H4 (cell line): ENCODE data around the gene DNAJC2. TPM values are rescaled to one million over a fixed set of nuclear protein-coding genes. Genes with fewer than 3 reads are reported as not detected.

ENCODE experiments used
- DNase-seq: peaks from one replicate; pipeline ENCODE4 v3.0.0-alpha.2; 2015; ENCODE audit warnings: low spot score
- total RNA-seq: library from RNA; depleted of rRNA; stranded (reverse); fragments of >200 nt; shearing (Covaris generic); gene quantifications from 2 replicates; pipeline ENCODE4 v1.2.3, GENCODE V29; 2014; rRNA removed

The DNAJC2 gene, protein sequence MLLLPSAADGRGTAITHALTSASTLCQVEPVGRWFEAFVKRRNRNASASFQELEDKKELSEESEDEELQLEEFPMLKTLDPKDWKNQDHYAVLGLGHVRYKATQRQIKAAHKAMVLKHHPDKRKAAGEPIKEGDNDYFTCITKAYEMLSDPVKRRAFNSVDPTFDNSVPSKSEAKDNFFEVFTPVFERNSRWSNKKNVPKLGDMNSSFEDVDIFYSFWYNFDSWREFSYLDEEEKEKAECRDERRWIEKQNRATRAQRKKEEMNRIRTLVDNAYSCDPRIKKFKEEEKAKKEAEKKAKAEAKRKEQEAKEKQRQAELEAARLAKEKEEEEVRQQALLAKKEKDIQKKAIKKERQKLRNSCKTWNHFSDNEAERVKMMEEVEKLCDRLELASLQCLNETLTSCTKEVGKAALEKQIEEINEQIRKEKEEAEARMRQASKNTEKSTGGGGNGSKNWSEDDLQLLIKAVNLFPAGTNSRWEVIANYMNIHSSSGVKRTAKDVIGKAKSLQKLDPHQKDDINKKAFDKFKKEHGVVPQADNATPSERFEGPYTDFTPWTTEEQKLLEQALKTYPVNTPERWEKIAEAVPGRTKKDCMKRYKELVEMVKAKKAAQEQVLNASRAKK
- 20.6 and 22.8 TPM in 2 replicates for total RNA-seq

DNA sequence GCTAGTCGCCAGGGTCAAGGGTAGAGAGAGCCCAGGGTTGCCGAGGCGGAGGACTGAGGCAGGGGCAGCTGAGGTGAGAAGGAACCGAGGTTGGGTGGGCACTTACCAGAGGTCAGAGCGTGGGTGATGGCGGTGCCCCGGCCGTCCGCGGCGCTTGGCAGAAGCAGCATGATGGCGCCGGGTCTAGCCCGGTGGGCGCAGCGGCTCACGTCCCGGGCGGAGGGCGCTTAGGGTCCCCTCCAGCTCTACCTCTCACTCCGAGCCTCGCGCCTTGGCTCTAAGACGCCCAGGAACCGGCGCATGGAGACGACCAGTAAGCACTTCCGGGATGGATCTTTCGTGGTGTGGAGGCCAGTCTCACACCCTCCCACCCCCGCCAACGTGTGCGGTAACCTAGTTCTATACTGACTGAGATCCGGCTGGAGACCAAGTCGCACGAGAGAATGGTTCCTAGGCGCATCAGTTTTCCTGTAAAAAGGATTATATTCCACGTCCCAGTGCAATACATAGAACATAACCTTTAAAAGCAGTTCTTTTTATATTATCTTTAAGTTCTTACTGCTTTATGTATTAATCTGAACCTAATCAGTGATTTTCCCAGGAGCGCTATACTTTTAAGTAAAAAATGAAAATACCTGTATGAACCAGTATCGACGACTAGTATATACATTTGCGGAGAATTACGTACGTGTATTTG, at the start of gene DNAJC2:
TSS of gene DNAJC2 (minus strand) at position 315 of the 697 bp plus-strand sequence. CDS start at position 170, 145 bp downstream.
- peak; percentile 94 for DNase-seq

DNA sequence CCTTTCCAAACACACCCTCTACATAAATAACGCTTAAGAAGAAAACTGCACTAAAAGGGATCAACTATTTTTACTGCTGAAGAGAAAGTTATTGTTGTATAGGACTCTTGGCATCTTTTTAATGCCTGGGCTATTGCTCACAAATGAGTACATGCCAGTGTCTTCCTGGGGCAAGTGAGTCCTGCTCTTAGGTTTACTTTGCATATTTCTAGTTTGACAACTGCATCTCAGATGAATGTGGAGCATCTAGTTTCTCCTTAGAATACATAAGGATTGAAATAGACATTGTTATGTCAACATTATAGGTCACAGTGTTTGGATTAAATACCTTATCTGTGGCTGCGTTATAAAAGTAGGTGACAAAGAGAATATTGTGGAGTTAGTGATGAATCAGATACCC, 47.4 kb upstream of the DNAJC2 start:
- no peak for DNase-seq

DNA sequence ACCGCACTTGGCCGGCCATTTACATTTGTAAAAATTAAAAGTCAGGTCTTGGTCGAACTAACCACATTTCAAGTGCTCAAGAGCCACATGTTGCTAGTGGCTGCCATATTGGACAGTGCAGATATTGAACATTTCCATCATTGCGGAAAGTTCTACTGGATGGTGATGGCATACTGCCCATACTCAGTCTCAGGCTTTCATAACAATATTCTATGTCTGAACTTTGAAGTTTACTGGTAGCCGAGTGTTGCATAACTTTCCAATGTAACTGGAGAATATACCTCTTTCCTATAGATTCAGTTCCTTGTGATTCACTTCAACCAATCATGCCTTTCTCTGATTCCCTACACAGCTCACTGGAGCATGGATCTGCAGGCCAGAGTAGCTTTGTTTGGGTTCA, 46.6 kb upstream of the DNAJC2 start:
- no peak for DNase-seq

DNA sequence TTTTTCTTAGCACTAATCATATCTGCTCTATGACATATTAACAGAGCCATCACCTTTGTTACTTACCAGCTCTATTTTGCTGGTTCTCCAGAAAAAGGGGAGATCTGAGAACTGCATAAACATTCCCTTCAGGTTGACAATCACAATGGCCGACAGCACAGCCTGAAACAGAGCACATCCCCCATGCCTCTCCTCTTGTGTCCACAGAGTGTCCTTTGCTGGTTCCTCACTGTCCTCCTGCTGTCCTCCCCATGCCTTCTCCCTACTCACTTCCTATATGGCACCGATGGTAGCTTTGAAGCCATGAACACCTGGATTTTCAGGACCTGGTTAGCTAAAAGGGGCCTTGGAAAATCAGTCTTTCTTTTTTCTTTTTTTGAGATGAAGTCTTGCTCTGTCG, 44.7 kb upstream of the DNAJC2 start:
- no peak for DNase-seq

DNA sequence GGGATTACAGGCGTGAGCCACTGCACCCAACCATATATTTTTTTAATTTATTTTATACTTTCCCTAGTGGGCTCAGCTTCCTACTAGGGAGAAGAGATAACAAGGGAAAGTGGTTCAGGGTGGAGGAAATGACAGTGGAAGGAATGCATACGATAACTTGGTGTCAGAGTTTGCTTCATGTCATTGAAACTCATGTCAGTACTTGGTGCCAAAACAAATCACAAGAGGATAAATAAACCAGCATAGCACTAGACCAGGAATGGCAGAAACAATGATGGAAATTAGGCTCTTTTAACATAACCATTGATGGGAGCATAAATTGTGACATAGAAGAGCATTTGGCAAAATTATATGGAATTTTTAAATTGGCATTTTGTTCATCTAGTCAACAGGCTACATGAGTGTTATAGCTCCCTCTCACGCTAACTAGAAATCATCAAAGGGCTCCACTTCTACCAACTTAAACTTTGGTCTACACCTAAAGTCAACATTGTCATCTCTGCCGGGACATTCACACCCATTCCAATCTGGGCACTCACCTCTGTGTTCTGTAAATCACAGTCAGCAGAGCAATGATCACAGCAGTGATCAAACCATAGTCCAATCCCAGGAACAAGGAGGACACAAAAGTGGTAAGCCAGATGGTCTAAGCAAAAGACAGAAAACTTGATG, 44.0 kb upstream of the DNAJC2 start:
- DNase-seq = no peak

DNA sequence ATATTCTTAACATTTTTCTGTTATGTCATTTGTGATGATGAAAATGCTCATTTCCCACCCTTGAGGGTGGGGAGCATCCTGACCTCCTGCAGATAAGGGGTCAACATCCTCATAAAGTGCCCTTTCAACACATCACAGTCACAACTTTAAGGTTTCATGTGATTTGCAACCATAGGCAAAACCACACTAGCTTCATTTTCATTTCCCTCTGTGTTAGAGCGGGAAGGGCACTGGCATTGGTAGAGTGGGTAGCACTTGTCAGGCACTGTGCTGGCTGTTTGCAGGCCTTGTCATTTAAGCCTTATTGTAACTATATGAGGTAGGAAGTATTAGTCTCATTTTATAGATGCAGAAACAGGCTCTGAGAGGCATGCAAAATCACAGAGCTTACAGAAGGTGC, 42.7 kb upstream of the DNAJC2 start:
- no peak for DNase-seq

DNA sequence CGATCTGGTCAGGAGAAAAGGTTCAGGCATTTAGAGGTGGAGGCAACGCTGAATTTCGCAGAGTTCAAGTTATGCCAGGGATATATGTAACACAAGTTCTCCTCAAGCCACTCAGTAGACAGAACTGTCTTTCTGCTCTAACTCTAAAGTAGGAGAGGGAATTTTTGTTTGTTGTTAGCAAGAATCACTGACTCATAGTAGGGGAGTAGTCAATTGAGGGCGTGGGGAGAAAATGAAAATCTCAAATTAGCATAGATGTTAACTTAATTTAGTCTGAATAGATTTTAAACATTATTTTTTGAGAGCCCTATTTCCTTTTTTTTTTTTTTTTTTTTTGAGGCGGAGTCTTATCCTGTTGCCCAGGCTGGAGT, 37.5 kb upstream of the DNAJC2 start:
- DNase-seq = no peak

DNA sequence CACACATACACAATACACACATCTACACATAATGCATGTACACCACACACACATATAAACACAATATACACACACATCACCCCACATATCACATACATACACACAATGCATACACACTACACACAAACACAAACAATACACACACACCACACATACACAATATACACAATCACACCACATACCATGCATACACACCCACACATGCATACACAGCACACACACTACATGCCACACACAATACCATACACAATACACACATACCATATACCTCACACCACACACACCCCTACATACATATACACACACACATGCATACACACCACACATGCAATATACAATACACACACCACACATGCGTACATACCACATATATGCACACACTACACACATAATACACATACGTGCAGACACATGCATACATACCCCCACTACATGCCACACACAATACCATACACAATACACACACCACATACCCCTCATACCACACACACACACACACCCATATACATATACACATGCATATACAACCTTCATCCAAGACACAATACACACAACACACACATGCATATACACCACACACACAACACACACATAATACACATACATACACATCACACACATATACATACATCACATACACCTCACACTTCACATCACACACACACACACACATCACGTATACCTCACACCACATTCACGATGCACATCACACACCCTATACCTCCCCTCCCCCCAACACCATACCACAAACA, 36.9 kb upstream of the DNAJC2 start:
- no peak for DNase-seq

DNA sequence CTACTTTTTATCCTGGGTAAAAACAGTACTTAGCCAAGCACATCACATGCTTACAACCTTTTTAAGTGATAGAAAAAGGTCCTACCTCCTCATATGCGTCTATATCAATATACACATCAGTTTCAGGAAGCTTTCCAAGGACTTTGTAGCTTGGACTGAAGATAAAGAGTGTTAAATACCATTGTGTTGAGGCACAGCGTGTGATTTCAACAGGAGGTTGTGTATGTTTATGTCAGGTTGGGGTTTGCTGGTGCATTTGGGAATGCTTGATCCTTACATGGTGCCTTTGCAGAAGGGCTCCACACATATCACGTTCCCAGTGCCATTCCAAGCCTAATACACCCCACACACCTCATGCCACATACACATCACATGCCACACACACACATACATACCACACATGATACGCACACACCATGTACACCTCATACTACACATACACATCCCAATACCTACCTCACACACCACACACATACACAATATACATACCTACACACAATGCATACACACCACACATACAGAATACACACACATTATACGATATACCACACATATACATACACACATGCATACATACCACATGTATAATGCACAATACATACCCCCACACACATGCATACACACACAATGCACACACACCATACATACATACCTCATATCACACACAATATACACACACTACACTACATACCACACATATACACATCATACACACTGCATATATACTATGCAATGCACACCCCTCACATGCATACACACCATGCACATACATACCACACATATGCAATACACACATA, 36.0 kb upstream of the DNAJC2 start:
- DNase-seq = no peak

DNA sequence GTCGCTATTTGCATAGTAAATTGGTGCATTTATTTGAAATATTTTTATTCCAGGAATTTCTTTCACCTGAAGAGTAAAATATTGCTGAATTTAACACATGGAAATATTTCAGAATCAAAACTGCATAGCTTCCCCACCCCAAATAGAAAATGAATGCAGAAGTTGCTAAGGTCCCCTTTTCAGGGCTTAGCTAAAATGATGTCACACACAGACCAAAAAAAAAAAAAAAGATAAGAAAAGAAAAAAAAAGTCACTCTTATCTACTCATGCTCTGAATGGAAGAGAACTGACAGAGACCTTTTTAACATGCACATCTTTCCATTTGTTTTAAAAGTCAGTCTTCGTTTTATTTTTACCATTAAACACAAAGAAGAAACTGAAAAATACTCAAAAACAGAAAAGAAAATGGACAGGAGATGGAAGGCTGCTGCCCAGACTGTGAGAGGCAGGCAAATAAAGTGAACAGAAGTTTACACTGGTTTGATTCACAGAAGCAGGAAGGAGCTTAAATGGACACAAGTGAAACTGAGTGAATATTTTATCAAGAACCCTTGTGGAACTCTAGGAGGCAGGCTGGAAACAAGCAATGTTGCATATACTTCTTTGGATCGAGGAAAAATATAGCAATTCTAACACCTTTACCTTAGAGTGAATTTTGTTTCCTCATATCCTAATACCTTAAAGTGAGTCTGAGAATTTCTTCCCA, 34.9 kb upstream of the DNAJC2 start:
- no peak for DNase-seq

DNA sequence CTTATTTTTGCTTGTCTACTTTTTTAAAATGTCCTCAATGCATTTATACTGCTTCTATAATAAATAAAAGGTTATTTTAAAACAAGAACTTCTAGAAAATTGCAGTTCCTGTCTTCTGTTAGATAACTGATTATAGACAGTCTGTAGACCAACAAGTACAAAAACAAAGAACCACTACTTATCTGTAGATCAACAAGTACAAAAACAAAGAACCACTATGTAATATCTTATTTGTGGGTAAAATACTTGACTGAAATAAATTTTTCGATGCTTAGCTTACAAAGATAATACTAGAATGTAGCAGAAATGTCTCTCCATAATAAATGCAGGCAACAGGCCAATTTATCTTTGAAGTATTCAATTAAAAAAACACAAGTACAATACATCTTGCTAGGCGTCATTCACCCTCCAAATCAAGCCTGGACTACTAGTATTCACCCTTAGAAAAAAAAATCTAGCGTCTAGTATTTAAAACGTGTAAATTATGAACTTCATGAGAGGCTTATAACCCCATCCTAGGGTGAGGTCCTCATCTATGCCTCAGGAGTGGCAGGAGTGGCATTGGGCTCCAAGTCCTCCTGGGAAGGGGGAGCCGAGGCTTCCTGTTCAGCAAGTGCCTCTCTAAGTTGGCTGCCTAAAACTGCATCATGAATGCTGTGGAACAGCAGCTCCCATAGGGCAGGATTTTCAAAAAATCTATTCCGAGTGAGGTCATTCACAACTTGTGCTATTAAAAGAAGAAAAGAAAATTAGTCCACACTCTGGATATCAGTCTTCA, 29.5 kb upstream of the DNAJC2 start:
- no peak for DNase-seq

DNA sequence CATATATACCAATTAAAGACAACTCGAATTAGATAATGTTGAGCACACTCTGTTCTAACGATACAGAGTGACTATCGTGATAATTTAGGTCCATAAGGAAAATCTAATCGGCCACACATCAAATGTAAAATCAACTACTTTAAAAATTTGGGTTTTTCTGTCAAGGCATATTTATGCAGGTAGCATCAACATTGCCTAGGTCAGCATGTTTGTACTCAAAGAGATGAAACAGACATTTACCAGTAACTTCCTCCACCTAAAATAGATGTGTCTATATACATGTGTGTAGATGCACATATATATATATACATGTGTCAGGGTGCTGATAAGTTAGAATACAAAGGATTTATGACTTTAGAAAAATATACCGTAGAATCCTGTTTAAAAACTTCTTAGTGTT, 24.9 kb upstream of the DNAJC2 start:
- no peak for DNase-seq

DNA sequence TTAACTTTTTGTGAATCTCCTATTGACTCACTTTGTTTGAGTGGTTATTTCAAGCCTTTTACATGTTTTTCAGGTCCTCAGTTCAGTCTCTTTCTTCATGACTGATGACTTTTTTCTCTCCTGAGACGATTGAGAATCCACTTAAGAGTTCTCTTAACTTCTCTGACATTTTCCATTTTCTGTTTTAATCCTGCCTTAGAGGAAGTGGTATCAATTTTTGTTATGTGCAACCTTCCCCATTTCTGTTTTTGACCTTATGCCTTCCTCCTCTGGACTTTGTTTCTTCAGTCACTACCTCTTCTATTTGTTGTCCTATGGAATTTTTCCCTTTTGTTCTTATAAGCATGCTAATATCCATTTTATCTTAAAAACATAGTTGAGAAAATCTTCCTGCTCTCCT, 5.2 kb upstream of the DNAJC2 start:
- no peak for DNase-seq

DNA sequence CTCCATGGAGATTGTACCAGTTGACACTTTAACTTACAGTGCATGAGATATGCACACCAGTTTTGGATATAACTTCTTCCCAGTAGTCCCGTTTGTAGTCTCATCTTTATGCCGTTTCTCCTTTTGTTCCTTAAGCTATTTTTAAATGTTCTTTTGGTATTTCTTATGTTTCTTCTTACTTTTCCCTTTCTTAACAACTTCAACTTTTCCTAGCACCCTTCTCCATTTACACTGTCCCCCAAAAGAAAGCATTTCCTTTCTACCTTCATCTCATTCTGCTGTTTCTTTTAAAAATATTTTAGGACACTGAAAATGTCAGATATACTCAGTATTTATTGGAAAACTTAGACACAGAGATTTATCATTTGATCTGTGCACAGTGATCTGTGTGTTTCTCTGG, 4.4 kb upstream of the DNAJC2 start:
- DNase-seq = no peak

DNA sequence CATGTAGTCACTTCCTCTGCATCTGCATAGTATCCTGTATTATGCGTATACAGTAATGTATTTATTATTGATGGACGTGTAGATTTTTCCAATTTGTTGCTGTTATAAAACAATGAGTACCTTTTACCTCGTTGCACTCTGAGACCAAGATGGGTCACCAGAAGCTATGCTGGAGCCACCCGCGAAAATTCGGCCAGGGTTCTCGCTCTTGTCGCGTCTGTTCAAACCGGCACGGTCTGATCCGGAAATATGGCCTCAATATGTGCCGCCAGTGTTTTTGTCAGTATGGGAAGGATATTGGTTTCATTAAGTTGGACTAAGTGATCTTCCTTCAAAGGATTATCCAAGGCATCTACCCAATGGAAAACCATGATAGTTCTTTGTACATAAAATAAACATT, 3.9 kb upstream of the DNAJC2 start:
- no peak for DNase-seq

DNA sequence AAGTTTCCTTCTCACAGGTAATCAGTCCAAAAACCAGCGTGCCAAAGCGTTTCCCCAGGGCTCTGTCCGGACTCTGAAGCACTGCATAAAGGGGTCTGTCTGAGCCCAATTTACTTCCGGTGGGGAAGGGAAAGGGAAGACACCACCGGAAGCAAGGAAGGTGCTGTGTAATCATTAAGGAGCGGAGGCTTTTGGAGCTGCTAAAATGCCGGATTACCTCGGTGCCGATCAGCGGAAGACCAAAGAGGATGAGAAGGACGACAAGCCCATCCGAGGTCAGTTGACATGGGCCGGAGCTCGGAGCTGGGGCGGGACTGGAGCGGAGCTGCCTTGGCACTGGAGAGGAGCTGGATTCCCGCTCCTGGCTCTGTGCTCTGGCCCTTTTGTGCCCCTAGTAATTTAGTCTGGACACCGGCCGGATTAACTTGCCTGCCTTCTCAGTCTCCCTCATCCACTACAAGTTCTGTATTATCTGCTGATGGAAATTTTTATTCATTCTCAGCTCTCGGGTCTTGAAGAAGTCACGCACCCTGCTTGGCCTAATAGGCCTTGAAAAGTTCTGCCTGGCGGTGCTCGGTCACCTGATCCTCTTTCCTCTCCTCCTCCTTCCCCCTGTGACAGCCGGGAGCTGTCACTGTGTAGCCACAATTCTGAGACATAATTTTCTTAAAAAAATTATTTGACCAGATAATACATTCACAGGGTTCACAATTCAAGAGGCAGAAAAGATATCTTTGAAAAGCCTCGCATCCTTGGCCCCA, 3.1 kb upstream of the DNAJC2 start, which contains the start of gene PSMC2:
TSS of gene PSMC2 (plus strand) at position 137 of the 761 bp plus-strand sequence. CDS start at position 206, 69 bp downstream.
- peak; percentile 89 for DNase-seq

DNA sequence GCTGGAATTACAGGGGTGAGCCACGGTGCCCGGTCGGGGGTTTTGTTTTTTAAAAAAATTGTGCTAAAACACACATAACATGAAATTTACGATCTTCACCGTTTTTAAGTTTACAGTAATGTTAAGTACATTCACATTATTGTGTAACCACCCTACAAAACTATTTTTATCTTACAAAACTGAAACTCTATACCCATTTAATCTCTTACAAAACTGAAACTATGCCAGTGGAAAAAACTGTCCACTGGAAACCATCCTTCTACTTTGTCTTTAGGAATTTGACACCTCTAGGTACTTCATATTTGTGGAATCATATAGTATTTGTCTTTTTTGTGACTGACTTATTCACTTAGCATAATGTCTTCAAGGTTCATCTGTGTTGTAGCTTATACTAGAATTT, 1.8 kb upstream of the DNAJC2 start:
- DNase-seq = no peak

DNA sequence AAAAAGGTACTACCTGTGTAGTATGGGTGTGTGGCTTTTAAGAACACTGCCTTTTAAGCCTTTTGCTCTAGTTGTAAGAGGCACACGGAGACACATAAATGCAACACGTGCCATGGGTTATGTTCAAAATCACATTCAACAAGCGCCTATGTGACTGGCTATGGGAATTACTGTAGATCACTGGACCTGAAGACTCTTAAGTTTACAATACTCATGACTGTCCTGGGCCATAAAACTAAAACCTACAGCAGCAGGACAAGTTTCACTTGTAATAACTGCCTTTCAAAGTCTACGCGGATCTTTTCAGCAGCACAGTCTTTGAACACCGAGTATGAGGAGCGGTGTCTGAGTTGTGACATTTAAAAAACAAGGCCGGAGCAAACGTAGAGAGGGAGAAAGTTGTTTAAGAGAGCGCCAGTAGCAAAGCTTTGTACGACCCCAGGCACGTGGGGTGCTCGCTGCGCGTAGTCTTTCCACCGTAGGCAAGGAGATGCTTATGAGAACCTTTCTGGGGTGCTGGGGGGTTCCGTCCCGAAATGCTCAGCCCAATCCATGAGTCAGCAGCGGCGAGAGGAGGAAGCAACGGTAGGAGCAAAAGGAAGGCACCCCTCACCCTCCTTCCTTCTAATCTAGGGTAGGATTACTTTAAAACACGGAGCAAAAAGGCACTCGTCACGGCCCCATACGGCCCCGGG, 662 bp downstream of the DNAJC2 start:
- no peak for DNase-seq
